ENCODE results near the gene C1orf53. TPM values are rescaled to one million over a fixed set of nuclear protein-coding genes. Genes with fewer than 3 reads are reported as not detected.

The C1orf53 gene
- total RNA-seq, 1 experiment from 2014 or later = 1.4 TPM

DNA sequence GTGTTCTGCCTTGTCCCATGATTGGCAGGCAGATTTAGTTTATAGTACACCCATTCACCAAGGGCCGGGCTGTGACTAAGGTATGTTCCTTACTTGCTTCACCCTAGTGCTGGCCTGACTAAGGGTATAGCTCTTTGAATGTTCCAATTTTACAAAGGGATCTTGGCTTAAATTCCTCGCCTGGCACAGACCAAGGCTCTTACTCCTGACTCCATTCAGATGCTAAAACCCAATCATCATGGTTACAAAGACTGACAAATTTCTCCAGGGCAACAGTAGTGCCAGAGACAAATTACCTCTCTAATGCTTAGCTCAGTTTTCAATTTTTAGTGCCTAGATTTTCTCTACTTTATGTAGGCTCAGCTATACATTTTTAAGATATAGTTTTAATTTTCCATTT, 11.5 kb upstream of the C1orf53 start:
- no peak overlapping the region for H3K4me2 ChIP-seq (ENCODE audit: insufficient read depth, insufficient read length, low read length)
- peaks cover 3% of the 10 kb centered on the region; the same call in 1 of the 2 replicates for H3K4me1 ChIP-seq (ENCODE audit: insufficient read depth, low read length)
- H3K79me1 ChIP-seq (ENCODE audit: insufficient read depth, low read depth, low read length, poor library complexity, severe bottlenecking) = no peaks in the 10 kb centered on the region
- no peak overlapping the region for H2BK20ac ChIP-seq (ENCODE audit: low read depth, low read length, poor library complexity, severe bottlenecking)
- peaks cover 20% of the 10 kb centered on the region in 2 experiments for H3K4me1 Mint-ChIP-seq
- H4K91ac ChIP-seq (ENCODE audit: insufficient read length, low read depth, low read length) = no peak overlapping the region
- H3K14ac ChIP-seq (ENCODE audit: insufficient read depth, low read length) = no peak overlapping the region
- H4K5ac ChIP-seq (ENCODE audit: insufficient read length, low read depth, low read length) = no peak overlapping the region
- no peak overlapping the region for H2AK5ac ChIP-seq (ENCODE audit: insufficient read length, low read length)
- H2BK120ac ChIP-seq (ENCODE audit: low read depth, low read length, poor library complexity, severe bottlenecking) = no peak overlapping the region
- no peaks in the 10 kb centered on the region for H3K27me3 ChIP-seq (ENCODE audit: insufficient read depth, low read length)
- H3K56ac ChIP-seq (ENCODE audit: insufficient read length, low read depth, low read length) = no peak overlapping the region
- no peaks in the 10 kb centered on the region for H3K9me3 ChIP-seq (ENCODE audit: control insufficient read depth, low read depth, low read length)
- 0 out of 7 replicates have a peak overlapping the region, but pooled peaks of 1 of the 3 experiments have one; percentile 20 for H3K27ac Mint-ChIP-seq
- H3K23ac ChIP-seq (ENCODE audit: insufficient read length, low read depth, low read length) = no peak overlapping the region
- H3K23me2 ChIP-seq (ENCODE audit: insufficient read length, low read depth, low read length, poor library complexity, severe bottlenecking) = no peaks in the 10 kb centered on the region
- DNase-seq = no peak
- H3K79me2 ChIP-seq (ENCODE audit: insufficient read depth, low read length) = no peaks in the 10 kb centered on the region
- no peak overlapping the region for H2AFZ ChIP-seq (ENCODE audit: low read length)
- peaks cover 2% of the 10 kb centered on the region; the same call in 1 of the 2 replicates for H3K27me3 Mint-ChIP-seq (ENCODE audit: low read depth)
- H3K9ac ChIP-seq (ENCODE audit: extremely low read depth, insufficient read length, low read length) = no peak overlapping the region
- H3K4ac ChIP-seq (ENCODE audit: low read depth, low read length) = no peak overlapping the region
- no peak overlapping the region for H2BK15ac ChIP-seq (ENCODE audit: low read depth, low read length)
- H3T11ph ChIP-seq (ENCODE audit: low read length) = no peak overlapping the region
- H4K20me1 ChIP-seq (ENCODE audit: control insufficient read depth, insufficient read depth, insufficient read length) = no peaks in the 10 kb centered on the region
- no peak overlapping the region for H3K4me3 Mint-ChIP-seq
- H2BK5ac ChIP-seq (ENCODE audit: insufficient read length, low read length) = no peak overlapping the region
- TF ChIP-seq, protein P1, sequence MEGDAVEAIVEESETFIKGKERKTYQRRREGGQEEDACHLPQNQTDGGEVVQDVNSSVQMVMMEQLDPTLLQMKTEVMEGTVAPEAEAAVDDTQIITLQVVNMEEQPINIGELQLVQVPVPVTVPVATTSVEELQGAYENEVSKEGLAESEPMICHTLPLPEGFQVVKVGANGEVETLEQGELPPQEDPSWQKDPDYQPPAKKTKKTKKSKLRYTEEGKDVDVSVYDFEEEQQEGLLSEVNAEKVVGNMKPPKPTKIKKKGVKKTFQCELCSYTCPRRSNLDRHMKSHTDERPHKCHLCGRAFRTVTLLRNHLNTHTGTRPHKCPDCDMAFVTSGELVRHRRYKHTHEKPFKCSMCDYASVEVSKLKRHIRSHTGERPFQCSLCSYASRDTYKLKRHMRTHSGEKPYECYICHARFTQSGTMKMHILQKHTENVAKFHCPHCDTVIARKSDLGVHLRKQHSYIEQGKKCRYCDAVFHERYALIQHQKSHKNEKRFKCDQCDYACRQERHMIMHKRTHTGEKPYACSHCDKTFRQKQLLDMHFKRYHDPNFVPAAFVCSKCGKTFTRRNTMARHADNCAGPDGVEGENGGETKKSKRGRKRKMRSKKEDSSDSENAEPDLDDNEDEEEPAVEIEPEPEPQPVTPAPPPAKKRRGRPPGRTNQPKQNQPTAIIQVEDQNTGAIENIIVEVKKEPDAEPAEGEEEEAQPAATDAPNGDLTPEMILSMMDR (conservative IDR thresholded peaks at IDR 0.05) = no peak
- no peak overlapping the region for H2BK12ac ChIP-seq (ENCODE audit: insufficient read length, low read depth, low read length)
- H3K36me3 Mint-ChIP-seq (ENCODE audit: insufficient read depth in 1 of 3, low read depth in 3 of 3) = 0 out of 7 replicates have a peak, but pooled peaks cover 0 to 1% (median 0%) of the 10 kb centered on the region in 3 experiments
- H4K8ac ChIP-seq (replicated peaks; ENCODE audit: insufficient read length, low read depth, low read length) = no peak overlapping the region
- H3K27ac ChIP-seq (ENCODE audit: insufficient read length, low read depth, low read length) = no peak overlapping the region
- H3K18ac ChIP-seq (ENCODE audit: insufficient read length, low read depth, low read length) = no peak overlapping the region
- no peaks in the 10 kb centered on the region for H3K9me3 Mint-ChIP-seq
- WGBS (ENCODE audit: extremely low coverage, insufficient read length, low lambda C conversion rate) = no CpG with 5 or more reads among the region's 2 CpGs
